ENCODE results near the gene DUSP11. TPM values are rescaled to one million over a fixed set of nuclear protein-coding genes. Genes with fewer than 3 reads are reported as not detected.
"Not testable (repeated sequence)": the region's sequence is repeated elsewhere in the genome, so short reads cannot be mapped to it uniquely, and the experiment has no call there.

Gene DUSP11
- total RNA-seq, 1 donor from 2014 or later: 38.1 TPM

- H3K4me3 Mint-ChIP-seq: no peak overlapping the region
- DNase-seq: no peak
- intact Hi-C loops (cut with micrococcal nuclease): no loop called here
These were observed 32.7 kb upstream of the DUSP11 start for GRCh38 chr2:73812635-73813034.

GRCh38 chr2:73811878-73812277 is 32.0 kb upstream of the DUSP11 start:
- H3K36me3 Mint-ChIP-seq (ENCODE audit: low read depth): no peaks in the 10 kb centered on the region

More at GRCh38 chr2:73812635-73813034, 32.7 kb upstream of the DUSP11 start:
- peaks cover 6% of the 10 kb centered on the region for H3K4me1 Mint-ChIP-seq
- H3K27ac Mint-ChIP-seq: no peak overlapping the region
- H3K36me3 Mint-ChIP-seq (ENCODE audit: low read depth): no peaks in the 10 kb centered on the region
- no peaks in the 10 kb centered on the region for H3K9me3 Mint-ChIP-seq
- H3K27me3 Mint-ChIP-seq: peaks cover 4% of the 10 kb centered on the region

GRCh38 chr2:73783883-73784282 is 4.0 kb upstream of the DUSP11 start, which contains the start of gene C2orf78:
Gene C2orf78, plus strand, starts transcription at chr2:73784183. Its CDS starts 127 bp downstream, at chr2:73784310.
- H3K27me3 Mint-ChIP-seq; H3K27ac Mint-ChIP-seq; H3K4me1 Mint-ChIP-seq; intact Hi-C loops (cut with micrococcal nuclease); H3K36me3 Mint-ChIP-seq (ENCODE audit: low read depth); DNase-seq; H3K9me3 Mint-ChIP-seq; H3K4me3 Mint-ChIP-seq: not testable (repeated sequence)

More at GRCh38 chr2:73811878-73812277, 32.0 kb upstream of the DUSP11 start:
- H3K9me3 Mint-ChIP-seq: no peaks in the 10 kb centered on the region
- no peak overlapping the region for H3K27ac Mint-ChIP-seq
- DNase-seq: no peak
- intact Hi-C loops (cut with micrococcal nuclease): no loop called here
- peaks cover 6% of the 10 kb centered on the region for H3K4me1 Mint-ChIP-seq
- H3K4me3 Mint-ChIP-seq: no peak overlapping the region
- H3K27me3 Mint-ChIP-seq: peaks cover 4% of the 10 kb centered on the region

- intact Hi-C loops (cut with micrococcal nuclease); H3K4me3 Mint-ChIP-seq; H3K9me3 Mint-ChIP-seq; DNase-seq; H3K4me1 Mint-ChIP-seq; H3K27me3 Mint-ChIP-seq; H3K27ac Mint-ChIP-seq; H3K36me3 Mint-ChIP-seq (ENCODE audit: low read depth): not testable (repeated sequence)
These were observed 3.5 kb upstream of the DUSP11 start for GRCh38 chr2:73783402-73783801.

GRCh38 chr2:73780237-73780582 is 307 bp upstream of the DUSP11 start:
- Mint-ChIP-seq H3K4me3 (peak overlapping the region; percentile 91), H3K27me3 (peaks cover 4% of the 10 kb centered on the region), H3K36me3 (ENCODE audit: low read depth) (peaks cover 18% of the 10 kb centered on the region), H3K27ac (peak overlapping the region; percentile 93), H3K4me1 (peaks cover 13% of the 10 kb centered on the region), H3K9me3 (no peaks in the 10 kb centered on the region)
- DNase-seq: no peak
- intact Hi-C loops (cut with micrococcal nuclease): loop anchor here (1.0 kb wide), 1 partner anchor 43 kb away; the partner anchor contains the start of gene TPRKB

GRCh38 chr2:73778867-73779466 is 936 bp downstream of the DUSP11 start:
- H3K27me3 Mint-ChIP-seq; H3K9me3 Mint-ChIP-seq; intact Hi-C loops (cut with micrococcal nuclease); DNase-seq: not testable (repeated sequence)
- Mint-ChIP-seq H3K36me3 (ENCODE audit: low read depth) (peaks cover 29% of the 10 kb centered on the region), H3K4me1 (peaks cover 13% of the 10 kb centered on the region), H3K4me3 (peak overlapping the region; percentile 91), H3K27ac (peak overlapping the region; percentile 93)

GRCh38 chr2:73776869-73777519 is 2.9 kb downstream of the DUSP11 start:
- peaks cover 14% of the 10 kb centered on the region for H3K4me1 Mint-ChIP-seq
- intact Hi-C loops (cut with micrococcal nuclease): no loop called here
- H3K9me3 Mint-ChIP-seq: no peaks in the 10 kb centered on the region
- no peak overlapping the region for H3K4me3 Mint-ChIP-seq
- H3K36me3 Mint-ChIP-seq (ENCODE audit: low read depth): peaks cover 46% of the 10 kb centered on the region
- no peaks in the 10 kb centered on the region for H3K27me3 Mint-ChIP-seq
- DNase-seq: no peak
- peak overlapping the region; percentile 26 for H3K27ac Mint-ChIP-seq

GRCh38 chr2:73776381-73776780 is 3.5 kb downstream of the DUSP11 start:
- Mint-ChIP-seq H3K27me3 (no peaks in the 10 kb centered on the region), H3K4me3 (no peak overlapping the region), H3K27ac (no peak overlapping the region), H3K4me1 (peaks cover 15% of the 10 kb centered on the region), H3K36me3 (ENCODE audit: low read depth) (peaks cover 49% of the 10 kb centered on the region), H3K9me3 (no peaks in the 10 kb centered on the region)
- intact Hi-C loops (cut with micrococcal nuclease): no loop called here
- DNase-seq: no peak

- peaks cover 16% of the 10 kb centered on the region for H3K4me1 Mint-ChIP-seq
- intact Hi-C loops (cut with micrococcal nuclease): no loop called here
- peaks cover 69% of the 10 kb centered on the region for H3K36me3 Mint-ChIP-seq (ENCODE audit: low read depth)
- no peak overlapping the region for H3K27ac Mint-ChIP-seq
- no peaks in the 10 kb centered on the region for H3K27me3 Mint-ChIP-seq
- no peak for DNase-seq
- no peaks in the 10 kb centered on the region for H3K9me3 Mint-ChIP-seq
- H3K4me3 Mint-ChIP-seq: no peak overlapping the region
These were observed 7.1 kb downstream of the DUSP11 start for GRCh38 chr2:73772819-73773218.

GRCh38 chr2:73770725-73771124 is 9.2 kb downstream of the DUSP11 start:
- H3K4me3 Mint-ChIP-seq: no peak overlapping the region
- intact Hi-C loops (cut with micrococcal nuclease): no loop called here
- peak overlapping the region; percentile 6 for H3K27ac Mint-ChIP-seq
- H3K36me3 Mint-ChIP-seq (ENCODE audit: low read depth): peaks cover 67% of the 10 kb centered on the region
- no peaks in the 10 kb centered on the region for H3K9me3 Mint-ChIP-seq
- H3K27me3 Mint-ChIP-seq: no peaks in the 10 kb centered on the region
- no peak for DNase-seq
- peaks cover 15% of the 10 kb centered on the region for H3K4me1 Mint-ChIP-seq

- no peak overlapping the region for H3K27ac Mint-ChIP-seq
- H3K9me3 Mint-ChIP-seq: no peaks in the 10 kb centered on the region
- no peak overlapping the region for H3K4me3 Mint-ChIP-seq
- intact Hi-C loops (cut with micrococcal nuclease): no loop called here
- H3K36me3 Mint-ChIP-seq (ENCODE audit: low read depth): peaks cover 60% of the 10 kb centered on the region
- DNase-seq: no peak
- H3K27me3 Mint-ChIP-seq: no peaks in the 10 kb centered on the region
- peaks cover 14% of the 10 kb centered on the region for H3K4me1 Mint-ChIP-seq
These were observed 12.9 kb downstream of the DUSP11 start for GRCh38 chr2:73766994-73767393.

GRCh38 chr2:73766349-73766748 is 13.6 kb downstream of the DUSP11 start:
- Mint-ChIP-seq H3K27me3 (no peaks in the 10 kb centered on the region), H3K36me3 (ENCODE audit: low read depth) (peaks cover 62% of the 10 kb centered on the region), H3K27ac (no peak overlapping the region), H3K4me1 (peaks cover 14% of the 10 kb centered on the region), H3K9me3 (no peaks in the 10 kb centered on the region), H3K4me3 (no peak overlapping the region)
- intact Hi-C loops (cut with micrococcal nuclease): no loop called here
- no peak for DNase-seq

- H3K4me3 Mint-ChIP-seq: no peak overlapping the region
- peaks cover 60% of the 10 kb centered on the region for H3K36me3 Mint-ChIP-seq (ENCODE audit: low read depth)
These were observed 15.0 kb downstream of the DUSP11 start for GRCh38 chr2:73764945-73765344.

GRCh38 chr2:73762571-73762970 is 17.3 kb downstream of the DUSP11 start:
- Mint-ChIP-seq H3K27ac (no peak overlapping the region), H3K27me3 (no peaks in the 10 kb centered on the region), H3K9me3 (no peaks in the 10 kb centered on the region), H3K36me3 (ENCODE audit: low read depth) (peaks cover 59% of the 10 kb centered on the region), H3K4me3 (no peak overlapping the region), H3K4me1 (peaks cover under 1% of the 10 kb centered on the region)
- DNase-seq: no peak
- intact Hi-C loops (cut with micrococcal nuclease): no loop called here

More at GRCh38 chr2:73764945-73765344, 15.0 kb downstream of the DUSP11 start:
- intact Hi-C loops (cut with micrococcal nuclease): no loop called here
- Mint-ChIP-seq H3K9me3 (no peaks in the 10 kb centered on the region), H3K4me1 (peaks cover 8% of the 10 kb centered on the region), H3K27ac (no peak overlapping the region), H3K27me3 (no peaks in the 10 kb centered on the region)
- DNase-seq: no peak

All from activated CD4-positive, alpha-beta T cell treated with anti-CD3 and anti-CD28 coated beads, Interleukin-2, amount 10 ng/mL, durations not matched to agents 24 days and 14 days (primary cell).